Activated CD4-positive, CD25-positive, alpha-beta regulatory T cell treated with anti-CD3 and anti-CD28 coated beads, Interleukin-2, amount 50 U/mL, for 72 hours (primary cell): ENCODE data around the gene RMI2.
"Not testable (repeated sequence)": the region's sequence is repeated elsewhere in the genome, so short reads cannot be mapped to it uniquely, and the experiment has no call there.

Experiments used
- DNase-seq: peaks from one replicate; pipeline ENCODE4 v3.0.0; 2021

Gene RMI2

DNA sequence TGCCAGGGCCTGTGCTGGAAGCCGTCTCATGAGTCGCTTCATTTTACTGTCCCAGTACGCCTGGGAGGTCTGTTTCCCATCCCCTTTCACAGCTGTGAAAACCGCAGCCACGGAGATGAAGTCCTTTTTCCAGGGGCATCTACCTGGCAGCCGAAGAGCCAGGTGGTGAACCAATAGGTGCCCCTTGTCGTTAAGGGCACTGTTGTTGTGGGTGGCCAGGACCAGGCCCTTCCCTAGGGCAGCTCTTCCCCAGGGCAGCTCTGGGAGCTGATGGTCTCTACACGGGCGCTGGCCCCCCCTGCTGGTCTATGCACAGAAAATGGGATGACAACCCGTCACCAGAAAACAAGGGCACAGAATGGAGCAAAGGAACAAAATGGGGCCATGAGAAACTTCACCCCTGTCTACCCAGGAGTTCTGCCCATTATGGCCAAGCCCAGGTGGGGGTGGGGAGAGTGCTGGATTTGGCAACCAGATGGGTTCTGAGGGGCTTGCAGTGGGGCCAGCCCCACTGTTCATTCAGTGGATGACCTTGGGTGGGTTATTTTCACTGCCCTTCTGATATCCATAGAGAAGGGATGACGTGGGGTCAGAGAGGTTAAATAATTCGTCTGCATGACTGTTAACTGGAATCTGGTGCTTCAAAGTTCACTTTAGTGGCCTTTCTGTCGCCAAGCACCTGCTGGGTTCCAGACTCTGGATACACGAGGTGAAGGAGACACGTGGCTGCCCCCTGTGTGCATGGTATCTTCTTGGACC is 11.5 kb downstream of the RMI2 start:
- peak; percentile 53 for DNase-seq

DNA sequence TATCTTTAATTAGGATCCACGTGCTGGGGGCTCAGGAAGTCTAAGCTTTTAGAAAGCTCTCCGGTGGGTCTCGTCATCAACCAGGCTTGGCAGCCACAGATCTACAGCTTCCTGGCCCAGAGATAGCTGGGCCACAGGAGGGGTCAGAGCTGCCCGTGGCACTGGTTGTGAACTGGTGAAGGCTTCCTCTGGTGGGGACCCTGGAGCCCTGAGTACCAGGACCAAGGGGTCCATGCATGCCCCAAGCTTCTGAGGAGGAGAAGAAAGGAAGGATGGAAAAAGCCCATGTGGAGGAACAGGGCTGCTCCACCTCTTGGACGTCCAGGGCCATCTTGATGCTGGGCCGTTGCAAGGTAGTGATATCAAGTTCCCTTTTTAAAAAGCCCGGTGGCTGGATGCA is 13.3 kb downstream of the RMI2 start:
- no peak for DNase-seq

DNA sequence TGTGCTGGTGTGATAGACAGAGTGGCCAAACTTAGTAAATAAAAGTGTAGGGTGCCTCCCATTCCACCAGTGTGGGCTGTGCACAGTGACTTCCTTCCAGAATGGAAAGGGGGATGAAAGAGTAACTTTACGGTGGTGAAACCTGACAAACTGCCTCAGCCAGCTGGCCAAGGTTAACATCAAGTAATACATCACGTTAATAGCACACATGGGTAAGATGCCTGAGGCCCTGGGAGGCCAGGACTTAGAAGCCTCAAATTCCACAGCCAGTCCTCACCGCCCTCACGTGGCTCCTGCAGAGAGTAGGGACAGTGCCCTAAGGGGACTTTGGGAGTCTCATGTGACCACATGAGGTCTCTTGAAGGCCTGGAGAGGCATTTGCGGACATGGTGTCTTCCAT is 14.1 kb downstream of the RMI2 start:
- no peak for DNase-seq

DNA sequence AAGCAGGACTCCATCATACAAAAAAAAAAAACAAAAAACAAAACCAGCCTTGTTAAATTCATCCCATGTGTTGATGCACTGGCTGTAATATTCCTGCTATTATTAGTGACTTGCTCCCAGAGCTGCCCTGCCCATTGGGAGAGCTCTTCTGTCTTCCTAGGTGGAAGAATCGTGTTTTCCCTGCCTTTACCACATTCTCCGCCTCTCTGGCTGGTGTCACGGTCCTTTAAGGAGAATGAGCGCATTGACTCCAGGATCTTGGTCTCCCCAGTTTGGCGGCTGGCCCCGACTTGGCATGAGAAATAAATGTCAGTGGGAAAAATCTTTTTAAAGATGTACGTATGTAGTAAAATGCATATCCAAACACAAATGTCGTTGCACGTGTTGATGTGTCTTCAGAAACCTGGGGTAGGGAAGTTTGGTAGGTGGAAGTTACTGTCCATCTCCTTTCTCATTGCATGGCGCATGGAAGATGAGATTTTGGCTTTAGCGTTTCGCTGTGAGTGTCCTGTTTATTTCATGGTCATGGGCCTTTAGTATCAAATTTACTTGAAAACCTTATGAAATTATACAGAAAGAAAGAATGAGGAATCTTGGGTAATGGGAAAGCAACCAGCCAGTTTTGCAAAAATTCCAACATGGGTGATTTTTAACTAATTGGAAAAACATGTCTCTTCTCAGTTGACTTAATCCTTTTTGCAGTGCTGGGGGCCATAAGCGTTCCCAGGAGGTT is 15.5 kb downstream of the RMI2 start:
- DNase-seq = no peak

DNA sequence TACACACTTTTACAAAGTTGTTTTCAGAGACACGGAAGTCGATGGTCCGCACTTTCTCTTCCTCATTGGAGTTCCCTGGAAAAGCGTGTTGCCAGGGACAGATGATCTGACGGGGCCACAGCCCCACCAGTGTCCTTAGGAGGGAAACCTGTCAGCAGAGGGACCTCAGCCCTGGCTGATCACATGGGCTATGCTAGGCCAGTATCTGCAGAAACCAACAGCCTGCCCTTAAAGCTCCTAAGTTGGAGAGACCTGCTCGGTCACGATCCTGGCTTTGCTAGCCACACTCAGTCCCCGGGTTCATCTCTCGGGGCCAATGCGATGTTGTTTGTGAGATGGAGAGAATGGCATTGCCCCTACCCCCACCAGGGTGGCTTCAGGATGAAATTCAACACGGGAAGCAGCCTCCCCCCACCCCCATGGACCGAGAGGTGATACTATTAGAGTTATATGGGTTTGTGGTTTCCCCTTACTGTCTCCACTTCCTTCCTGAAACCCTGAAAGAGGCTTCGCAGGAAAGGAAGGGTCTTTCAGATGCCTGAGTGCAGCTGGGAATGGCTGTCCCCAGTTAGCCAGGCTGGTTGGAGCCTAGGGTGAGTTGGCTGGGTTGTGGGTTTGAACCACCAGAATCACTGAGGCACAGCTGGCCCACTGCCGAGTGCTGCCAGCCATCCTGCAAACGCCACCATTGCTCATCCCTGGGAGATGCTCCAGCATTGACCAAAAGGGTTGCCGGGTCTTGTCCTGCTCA is 16.6 kb downstream of the RMI2 start:
- no peak for DNase-seq

DNA sequence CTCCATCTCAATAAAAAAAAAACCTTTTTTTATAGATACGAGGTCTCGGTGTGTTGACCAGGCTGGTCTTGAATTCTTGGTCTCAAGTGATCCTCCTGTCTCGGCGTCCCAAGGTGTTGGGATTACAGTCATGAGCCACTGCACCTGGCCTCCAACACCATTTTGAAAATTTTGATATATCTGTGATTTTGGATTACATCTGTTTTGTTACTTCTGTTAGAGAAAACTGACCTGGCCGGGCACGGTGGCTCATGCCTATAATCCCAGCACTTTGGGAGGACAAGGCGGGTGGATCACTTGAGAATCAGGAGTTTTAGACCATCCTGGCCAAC is 18.6 kb downstream of the RMI2 start:
- DNase-seq = no peak

DNA sequence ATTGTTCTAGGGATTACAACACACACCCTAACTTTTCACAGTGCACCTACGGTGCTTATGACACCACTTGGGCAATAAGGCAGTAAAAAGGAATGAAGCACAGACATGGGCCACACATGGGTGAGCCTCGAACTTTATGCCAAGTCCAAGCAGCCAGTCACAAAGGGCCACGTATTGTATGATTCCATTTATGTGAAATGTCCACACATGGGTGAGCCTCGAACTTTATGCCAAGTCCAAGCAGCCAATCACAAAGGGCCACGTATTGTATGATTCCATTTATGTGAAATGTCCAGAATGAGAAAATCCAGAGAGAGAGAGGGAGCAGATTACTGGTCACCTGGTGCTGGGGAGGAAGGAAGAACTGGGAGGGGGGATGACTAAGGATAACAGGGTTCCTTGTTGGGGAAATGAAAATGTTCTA is 22.2 kb downstream of the RMI2 start:
- no peak for DNase-seq

DNA sequence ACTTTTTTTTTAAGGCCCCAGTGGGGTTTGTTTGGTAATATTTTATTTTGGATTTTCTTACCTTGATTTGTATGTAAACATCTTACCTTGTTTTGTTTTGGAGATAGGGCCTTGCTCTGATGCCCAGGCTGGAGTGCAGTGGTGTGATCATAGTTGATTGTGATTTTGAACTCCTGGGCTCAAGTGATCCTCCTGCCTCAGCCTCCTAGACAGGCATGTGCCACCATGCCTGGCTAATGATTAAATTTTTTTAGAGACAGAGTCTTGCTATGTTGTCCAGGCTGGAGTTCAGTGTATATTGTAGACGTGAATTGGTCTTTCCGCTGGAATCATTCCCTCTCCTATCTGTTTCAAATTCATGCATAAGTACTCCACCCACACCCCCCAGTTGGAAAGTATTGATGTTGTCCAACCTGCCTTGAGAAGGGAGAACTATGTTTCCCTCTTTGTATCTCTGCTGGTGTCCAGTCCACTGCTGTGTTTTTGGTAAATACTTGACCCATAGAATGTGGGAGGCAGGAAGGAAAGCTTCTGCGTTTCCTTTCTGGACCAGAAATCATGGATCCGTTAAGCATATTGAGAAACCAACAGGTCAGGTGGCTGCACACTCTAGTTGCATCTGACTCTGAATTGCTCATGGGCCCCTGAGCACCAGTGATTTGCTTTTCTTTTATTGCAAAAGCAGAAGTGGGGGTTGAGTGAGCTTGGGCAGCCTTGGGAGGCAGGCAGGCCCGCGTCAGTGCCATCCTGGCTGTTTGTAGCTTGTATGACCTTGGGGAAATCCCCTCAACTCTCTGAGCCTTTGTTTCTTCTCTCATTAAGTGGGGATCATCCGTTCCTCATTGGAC is 25.0 kb downstream of the RMI2 start:
- DNase-seq = no peak

DNA sequence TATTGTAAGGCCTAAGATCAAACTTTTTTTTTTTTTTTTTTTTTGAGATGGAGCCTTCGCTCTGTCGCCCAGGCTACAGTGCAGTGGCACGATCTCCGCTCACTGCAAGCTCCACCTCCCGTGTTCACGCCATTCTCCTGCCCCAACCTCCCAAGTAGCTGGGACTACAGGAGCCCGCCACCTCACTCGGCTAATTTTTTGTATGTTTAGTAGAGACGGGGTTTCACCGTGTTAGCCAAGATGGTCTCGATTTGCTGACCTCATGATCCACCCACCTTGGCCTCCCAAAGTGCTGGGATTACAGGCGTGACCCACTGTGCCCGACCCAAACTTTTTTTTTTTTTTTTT is 25.6 kb downstream of the RMI2 start:
- not testable (repeated sequence) for DNase-seq

DNA sequence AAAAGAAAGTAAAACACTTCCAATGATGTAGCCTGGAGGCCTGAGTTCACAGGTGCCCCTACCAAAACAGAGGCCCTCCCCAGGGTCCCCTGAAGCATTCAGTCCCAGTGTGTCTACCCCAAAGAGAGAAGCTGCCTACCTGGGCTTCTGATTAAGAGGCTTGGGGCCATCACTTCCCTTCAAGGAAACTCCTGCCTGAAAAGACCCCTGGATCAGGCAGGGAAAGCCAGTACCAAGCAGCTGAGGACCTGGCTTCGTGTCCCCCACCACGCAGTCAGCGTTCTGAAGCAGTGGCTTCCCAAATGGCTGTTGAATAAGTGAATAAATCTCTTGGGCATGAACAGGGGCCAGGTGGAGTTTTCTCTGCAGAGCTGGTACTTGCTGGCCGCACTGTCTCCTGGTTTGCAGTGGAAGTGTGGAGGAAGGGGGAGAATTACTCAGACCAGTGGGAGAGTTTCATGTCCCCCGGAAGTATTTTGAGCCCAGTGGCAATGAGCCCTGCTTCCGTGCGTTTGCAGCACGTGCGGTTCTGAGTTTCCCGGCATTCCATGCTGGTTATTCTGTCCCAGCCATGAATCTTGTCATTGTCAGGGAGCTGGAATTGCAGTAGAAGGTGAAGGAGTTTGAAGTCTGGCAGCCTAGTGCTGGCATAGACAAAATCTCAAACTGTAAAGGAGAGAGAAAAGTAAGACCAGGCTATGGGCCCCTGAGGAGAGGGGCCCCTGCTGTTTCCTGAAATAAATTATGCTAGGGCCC is 27.0 kb downstream of the RMI2 start:
- no peak for DNase-seq

DNA sequence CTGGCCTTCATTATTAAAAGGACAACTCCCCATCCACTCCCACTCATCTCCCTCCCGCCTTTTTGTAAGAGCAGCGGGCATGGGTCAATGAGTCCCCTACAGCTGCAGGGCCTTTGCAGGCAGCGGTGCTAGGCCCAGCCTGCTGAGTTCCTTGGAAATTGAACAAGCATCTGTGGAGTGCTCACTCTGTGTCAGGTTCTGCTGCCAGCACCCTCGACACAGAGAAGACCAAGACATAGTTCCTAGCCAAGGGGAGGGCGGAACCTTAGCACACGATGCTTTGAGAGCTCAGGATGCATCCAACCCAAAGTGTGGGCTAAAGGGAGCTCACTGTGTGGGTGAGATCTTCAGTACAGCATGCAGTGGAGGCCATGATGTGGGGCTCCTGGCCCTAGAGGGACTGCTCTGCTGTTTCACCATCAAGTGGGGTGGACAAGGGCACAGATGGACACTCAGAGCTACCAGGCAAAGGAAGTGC is 27.6 kb downstream of the RMI2 start:
- DNase-seq = no peak

DNA sequence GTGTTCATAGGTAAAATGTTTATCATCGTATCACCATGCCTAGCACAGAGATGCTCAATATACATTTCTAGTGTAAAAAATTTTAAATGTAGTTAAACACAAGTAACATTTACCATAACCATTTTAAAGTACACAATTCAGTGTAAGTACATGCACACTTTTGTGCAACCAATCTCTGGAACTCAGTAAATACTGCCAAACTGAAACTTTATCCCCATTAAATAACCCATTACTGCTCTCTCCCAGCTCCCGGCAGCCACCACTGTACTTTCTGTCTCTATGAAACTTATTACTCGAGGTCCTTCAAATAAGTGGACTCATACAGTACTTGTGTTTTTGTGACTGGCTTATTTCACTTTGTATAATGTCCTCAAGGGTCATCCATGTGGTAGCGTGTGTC is 29.0 kb downstream of the RMI2 start:
- DNase-seq = no peak

DNA sequence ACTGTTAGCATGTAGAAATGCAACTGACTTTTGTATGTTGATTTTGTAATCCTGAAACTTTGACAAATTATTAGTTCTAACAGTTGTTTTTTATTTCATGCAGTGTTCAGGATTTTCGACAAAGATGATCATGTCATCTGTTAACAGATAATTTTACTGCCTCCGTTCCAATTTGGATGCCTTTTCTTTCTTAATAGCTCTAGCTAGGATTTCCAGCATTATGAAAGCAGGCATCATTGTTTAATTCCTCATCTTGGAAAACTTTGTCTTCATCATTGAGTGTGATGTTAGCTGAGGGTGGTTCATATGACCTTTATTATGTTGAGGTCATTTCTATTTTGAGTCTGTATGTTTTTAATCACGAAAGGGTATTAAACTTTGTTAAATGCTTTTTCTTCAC is 31.9 kb downstream of the RMI2 start:
- DNase-seq = no peak

DNA sequence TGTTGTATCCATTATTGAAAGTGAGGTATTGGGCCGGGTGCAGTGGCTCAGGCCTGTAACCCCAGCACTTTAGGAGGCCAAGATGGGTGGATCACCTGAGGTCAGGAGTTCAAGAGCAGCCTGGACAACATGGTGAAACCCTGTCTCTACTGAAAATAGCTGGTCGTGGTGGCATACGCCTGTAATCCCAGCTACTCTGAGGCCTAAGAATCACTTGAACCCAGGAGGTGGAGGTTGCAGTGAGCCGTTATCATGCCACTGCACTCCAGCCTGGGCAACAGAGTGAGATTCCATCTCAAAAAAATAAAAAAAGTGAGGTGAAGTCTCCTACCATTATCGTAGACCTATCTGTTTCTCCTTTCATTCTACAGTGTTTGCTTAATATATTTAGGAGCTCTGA is 33.7 kb downstream of the RMI2 start:
- not testable (repeated sequence) for DNase-seq

DNA sequence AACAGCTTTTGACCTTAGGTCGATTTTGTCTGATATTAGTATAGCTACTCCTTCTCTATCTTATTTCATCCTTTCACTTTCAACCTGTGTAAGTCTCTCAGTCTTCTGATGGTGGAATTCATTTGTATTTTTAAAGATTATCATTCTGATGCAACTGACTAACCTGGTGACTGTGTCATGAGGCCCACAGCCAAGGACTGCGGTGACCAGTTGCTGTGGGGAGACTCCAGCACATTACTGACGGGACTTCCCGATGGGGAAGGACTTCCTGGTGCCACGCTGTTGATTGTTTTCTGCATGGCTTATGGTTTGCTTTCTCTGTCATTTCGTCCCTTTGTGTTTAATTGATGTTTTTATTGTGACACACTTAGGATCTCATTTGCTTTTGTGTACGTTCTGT is 34.2 kb downstream of the RMI2 start:
- no peak for DNase-seq

DNA sequence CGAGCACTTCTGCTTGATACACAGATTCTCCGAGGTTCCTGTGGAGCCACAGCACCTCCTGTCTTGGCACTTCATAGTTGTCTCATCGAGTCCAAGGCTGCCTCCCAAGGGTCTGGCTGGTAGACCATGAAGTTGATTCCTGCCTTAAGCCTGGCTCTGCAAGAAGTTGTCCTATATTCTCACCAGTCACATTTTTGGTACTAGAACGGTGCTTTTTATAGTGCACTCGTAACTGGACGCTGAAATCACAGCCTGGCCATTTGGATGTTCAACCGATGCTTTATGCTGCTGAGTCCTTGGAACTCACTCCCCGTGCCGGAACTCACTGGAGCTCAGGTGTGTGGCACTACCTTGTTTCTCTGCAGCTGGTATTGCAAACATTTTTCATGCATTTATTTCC is 35.6 kb downstream of the RMI2 start:
- DNase-seq = no peak

DNA sequence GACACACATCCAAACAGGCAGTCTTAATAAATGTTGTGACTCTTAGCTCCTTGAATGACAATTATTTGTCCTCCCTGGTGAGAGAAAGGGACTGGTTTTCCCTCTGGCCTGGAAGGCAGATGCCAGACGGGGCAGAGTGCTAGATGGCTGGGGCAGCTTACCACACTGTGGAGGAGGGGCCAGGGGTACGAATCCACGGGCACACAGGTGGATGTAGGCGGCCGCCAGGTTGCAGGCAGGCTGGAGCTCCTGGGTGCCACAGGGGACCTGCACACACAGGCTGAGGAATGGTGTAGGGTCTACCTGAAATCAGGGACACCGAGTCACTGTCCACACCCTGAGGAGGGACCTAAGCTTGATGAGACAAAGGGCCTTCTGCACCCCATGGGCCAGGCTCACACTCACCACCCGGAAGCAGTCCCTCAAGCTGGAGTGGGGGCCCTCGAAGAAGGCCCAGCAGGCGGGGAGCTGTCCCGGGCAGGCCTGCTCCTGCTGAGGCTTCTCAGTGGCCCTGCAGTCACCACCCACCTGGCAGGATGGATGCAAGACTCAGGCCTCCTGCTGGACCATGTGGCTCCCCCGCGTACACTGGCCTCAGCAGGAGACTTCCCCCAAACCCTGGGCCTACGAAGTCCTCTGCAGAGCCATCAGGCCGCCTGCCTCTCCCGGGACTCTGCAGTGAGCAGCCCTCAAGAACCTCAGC is 38.4 kb downstream of the RMI2 start:
- DNase-seq = no peak

DNA sequence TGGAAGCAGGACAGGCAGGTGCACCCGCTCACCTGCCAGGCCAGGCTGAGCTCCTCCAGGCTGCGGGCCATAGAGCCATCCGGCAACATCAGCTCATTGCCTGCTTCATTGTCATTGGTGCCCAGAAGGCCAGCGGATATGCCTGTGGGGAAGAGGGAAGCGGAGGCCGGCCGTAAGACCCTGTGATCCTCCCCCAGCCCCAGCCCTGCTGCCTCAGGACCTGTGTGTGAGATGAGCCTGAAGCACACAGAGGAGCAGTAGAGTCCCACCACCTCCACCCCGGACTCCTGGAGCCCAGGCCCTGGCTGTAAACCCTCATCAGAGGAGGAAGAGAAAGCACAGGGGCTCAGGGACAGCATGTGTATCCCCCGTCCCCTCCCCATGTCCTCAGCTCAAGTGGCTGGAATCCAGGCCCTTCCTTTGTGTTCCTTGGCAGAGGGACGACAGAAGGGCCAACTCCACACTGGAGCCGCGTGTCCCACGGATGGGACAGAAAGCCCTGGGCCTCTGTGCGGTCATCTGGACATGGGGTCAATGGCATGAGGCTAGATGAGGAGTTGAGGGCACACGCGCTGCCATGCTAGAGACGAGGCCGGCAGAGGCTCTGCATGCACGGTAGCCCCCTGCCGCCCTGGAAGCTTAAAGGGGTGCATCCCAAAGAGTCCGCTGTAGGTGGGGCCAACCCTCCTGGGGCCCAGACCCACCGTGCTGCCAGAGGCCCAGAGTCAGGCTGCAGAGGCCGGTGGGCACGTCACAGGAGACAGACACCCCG is 39.1 kb downstream of the RMI2 start:
- DNase-seq = no peak

DNA sequence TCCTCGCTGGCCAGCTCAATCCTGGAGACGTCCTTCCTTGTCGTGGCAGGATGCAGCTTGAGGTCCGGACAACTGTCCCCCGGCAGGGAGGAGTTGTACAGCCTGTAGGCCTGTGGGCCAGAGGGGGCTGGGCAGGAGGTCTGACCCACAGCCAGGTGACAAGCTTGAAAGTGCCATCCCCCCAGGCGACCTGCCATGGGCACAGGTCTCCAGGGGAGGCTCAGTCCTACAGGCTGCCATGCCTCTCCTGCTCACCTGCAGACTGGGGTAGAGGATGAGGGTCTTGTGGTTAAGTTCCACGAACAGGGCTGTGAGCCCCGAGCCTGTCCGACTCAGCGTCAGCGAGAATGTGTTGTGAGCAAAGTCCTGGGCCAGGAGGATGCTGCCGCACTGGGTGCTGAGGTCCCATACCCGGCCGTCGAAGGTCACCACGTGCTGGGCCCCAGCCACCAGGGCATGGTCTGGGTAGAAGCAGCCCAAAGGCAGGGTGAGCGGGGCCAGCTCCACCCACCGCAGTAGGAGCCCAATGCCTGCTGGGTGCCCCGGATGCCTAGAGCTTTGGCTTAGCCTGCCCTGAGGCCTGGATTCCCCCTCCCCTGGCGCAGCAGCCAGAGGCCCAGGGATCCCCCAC is 39.8 kb downstream of the RMI2 start:
- DNase-seq = no peak

DNA sequence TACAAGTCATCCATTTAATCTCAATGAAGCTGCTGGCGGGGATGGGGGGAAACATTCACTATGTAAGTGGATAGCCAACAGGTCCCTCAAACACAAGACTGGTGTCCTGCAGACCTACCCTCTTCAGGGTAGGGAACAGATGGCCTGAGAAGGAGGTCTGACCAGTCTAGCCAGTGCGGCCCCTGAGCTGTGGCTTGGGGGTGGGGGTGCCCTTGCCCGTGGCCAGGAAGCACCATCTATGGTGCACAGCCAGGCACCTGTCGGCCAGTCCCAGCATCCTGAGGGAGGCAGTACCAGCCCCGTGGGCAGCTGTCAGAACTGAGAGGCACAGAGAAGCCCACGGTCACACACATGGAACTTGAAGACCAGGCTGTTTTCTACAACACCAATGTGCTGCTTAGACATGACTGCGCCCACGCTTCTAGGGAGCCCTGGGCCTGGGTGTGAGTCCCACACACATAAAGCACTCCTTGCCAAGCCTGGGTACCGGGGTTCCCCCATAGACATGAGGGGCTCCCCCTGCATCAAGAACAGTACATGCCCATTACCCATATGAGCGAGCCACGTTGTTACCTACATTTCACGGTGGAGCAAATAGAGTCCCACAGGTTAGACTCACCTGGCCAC is 40.9 kb downstream of the RMI2 start:
- DNase-seq = no peak
